ENCODE measurements around the gene PIK3AP1. TPM values are rescaled to one million over a fixed set of nuclear protein-coding genes. Genes with fewer than 3 reads are reported as not detected.
A peak's percentile ranks its signal among the peaks of the same experiment; 100 is the strongest.
"Not testable (repeated sequence)": the region's sequence is repeated elsewhere in the genome, so short reads cannot be mapped to it uniquely, and the experiment has no call there.

PIK3AP1 gene
- total RNA-seq, 1 donor from 2014 or later, result 6.7 TPM

- H4K20me1 ChIP-seq (ENCODE audit: insufficient read depth, low read length), result no peaks in the 10 kb centered on the region
- peak overlapping the region; percentile 17 for H2AFZ ChIP-seq (ENCODE audit: low read depth, low read length)
- FAIRE-seq (no peak), DNase-seq (ENCODE audit: low read depth) (peak; percentile 26)
- no peak overlapping the region for H3K27ac ChIP-seq (ENCODE audit: low read depth, low read length)
- H3K9ac ChIP-seq (ENCODE audit: low read length), result no peak overlapping the region
- no peaks in the 10 kb centered on the region for H3K27me3 ChIP-seq (ENCODE audit: insufficient read depth, low read length)
- no peak overlapping the region for H3K27ac Mint-ChIP-seq (ENCODE audit: unreplicated experiment)
- no peaks in the 10 kb centered on the region for H3K79me2 ChIP-seq (ENCODE audit: insufficient read depth, low read length)
- H3K4me2 ChIP-seq (ENCODE audit: low read length), result no peak overlapping the region
- H3K4me3 ChIP-seq (ENCODE audit: insufficient read depth, low read depth, low read length), result no peak overlapping the region
- peaks cover 5% of the 10 kb centered on the region for H3K27me3 Mint-ChIP-seq (ENCODE audit: low read depth, unreplicated experiment)
- H3K36me3 Mint-ChIP-seq (ENCODE audit: low read depth, unreplicated experiment), result no peaks in the 10 kb centered on the region
- H3K9me3 Mint-ChIP-seq (ENCODE audit: unreplicated experiment), result no peaks in the 10 kb centered on the region
- no peaks in the 10 kb centered on the region for H3K4me1 Mint-ChIP-seq (ENCODE audit: low read depth, unreplicated experiment)
- no peaks in the 10 kb centered on the region for H3K4me1 ChIP-seq (ENCODE audit: insufficient read depth, low read length)
- no peak overlapping the region for H3K4me3 Mint-ChIP-seq (ENCODE audit: unreplicated experiment)
- no peaks in the 10 kb centered on the region for H3K9me3 ChIP-seq (ENCODE audit: insufficient read depth, low read depth, low read length)
- H3K36me3 ChIP-seq (ENCODE audit: insufficient read depth, low read length), result no peaks in the 10 kb centered on the region
- TF ChIP-seq EZH2 (IDR thresholded peaks at IDR 0.05; ENCODE audit: insufficient read depth, low read length), result no peak
- peak; percentile 26 for TF ChIP-seq CTCF (IDR thresholded peaks at IDR 0.05; ENCODE audit: insufficient read depth, low read depth, low read length)
Measured at GRCh38 chr10:96743988-96744585, 23.8 kb upstream of the PIK3AP1 start.

- not testable (repeated sequence) for H3K36me3 Mint-ChIP-seq (ENCODE audit: low read depth, unreplicated experiment); H3K4me2 ChIP-seq (ENCODE audit: low read length); H3K9ac ChIP-seq (ENCODE audit: low read length); H3K27ac Mint-ChIP-seq (ENCODE audit: unreplicated experiment); H3K36me3 ChIP-seq (ENCODE audit: insufficient read depth, low read length); H4K20me1 ChIP-seq (ENCODE audit: insufficient read depth, low read length); H3K9me3 Mint-ChIP-seq (ENCODE audit: unreplicated experiment); H3K4me1 ChIP-seq (ENCODE audit: insufficient read depth, low read length); FAIRE-seq; H3K79me2 ChIP-seq (ENCODE audit: insufficient read depth, low read length); H3K9me3 ChIP-seq (ENCODE audit: insufficient read depth, low read depth, low read length); H3K27ac ChIP-seq (ENCODE audit: low read depth, low read length); DNase-seq (ENCODE audit: low read depth); H3K4me1 Mint-ChIP-seq (ENCODE audit: low read depth, unreplicated experiment); H2AFZ ChIP-seq (ENCODE audit: low read depth, low read length); H3K27me3 ChIP-seq (ENCODE audit: insufficient read depth, low read length); H3K27me3 Mint-ChIP-seq (ENCODE audit: low read depth, unreplicated experiment); H3K4me3 Mint-ChIP-seq (ENCODE audit: unreplicated experiment); H3K4me3 ChIP-seq (ENCODE audit: insufficient read depth, low read depth, low read length)
Measured at GRCh38 chr10:96741557-96741956, 21.2 kb upstream of the PIK3AP1 start.

DNA sequence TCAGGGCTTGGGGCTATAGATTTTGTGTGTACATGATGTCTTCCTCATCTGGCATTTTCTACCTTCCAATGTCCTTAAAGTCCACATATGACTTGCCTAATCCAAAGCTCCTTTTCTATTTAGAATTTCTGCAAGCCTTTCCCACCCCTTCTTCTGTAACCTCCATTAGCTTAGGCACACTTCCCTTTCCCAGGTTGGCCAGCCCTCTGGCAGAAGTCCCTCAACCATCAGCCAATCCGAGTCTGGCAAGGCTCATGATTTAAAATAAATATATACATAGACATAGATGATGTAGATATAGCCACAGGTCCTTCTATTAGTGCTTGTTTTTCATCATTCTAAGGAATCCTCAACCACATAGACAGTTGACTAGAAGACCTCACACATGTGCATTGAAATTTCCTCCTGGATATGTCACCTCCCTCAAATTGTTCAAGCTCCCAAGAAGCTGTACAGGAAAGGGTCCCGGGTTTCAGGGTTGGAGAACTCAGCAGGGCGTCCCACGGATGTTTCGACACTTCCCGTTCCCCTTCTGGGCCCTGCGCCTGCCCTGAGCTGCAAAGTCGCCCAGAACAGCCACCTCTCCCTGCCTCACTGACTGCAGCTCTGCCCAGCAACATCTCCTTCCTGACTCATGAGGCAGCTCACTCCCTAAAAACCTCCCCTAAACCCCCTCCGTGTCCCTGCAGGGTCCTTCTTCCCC is 20.4 kb upstream of the PIK3AP1 start:
- Histone ChIP-seq H2AFZ (ENCODE audit: low read depth, low read length) (no peak overlapping the region), H3K9me3 (ENCODE audit: insufficient read depth, low read depth, low read length) (no peaks in the 10 kb centered on the region), H3K27ac (ENCODE audit: low read depth, low read length) (no peak overlapping the region), H3K4me1 (ENCODE audit: insufficient read depth, low read length) (no peaks in the 10 kb centered on the region), H3K9ac (ENCODE audit: low read length) (no peak overlapping the region), H3K4me3 (ENCODE audit: insufficient read depth, low read depth, low read length) (no peak overlapping the region), H4K20me1 (ENCODE audit: insufficient read depth, low read length) (no peaks in the 10 kb centered on the region), H3K79me2 (ENCODE audit: insufficient read depth, low read length) (no peaks in the 10 kb centered on the region), H3K36me3 (ENCODE audit: insufficient read depth, low read length) (no peaks in the 10 kb centered on the region), H3K4me2 (ENCODE audit: low read length) (no peak overlapping the region), H3K27me3 (ENCODE audit: insufficient read depth, low read length) (no peaks in the 10 kb centered on the region)
- FAIRE-seq (no peak), DNase-seq (ENCODE audit: low read depth) (no peak)
- no peaks in the 10 kb centered on the region for H3K9me3 Mint-ChIP-seq (ENCODE audit: unreplicated experiment)
- no peaks in the 10 kb centered on the region for H3K4me1 Mint-ChIP-seq (ENCODE audit: low read depth, unreplicated experiment)
- no peak overlapping the region for H3K27ac Mint-ChIP-seq (ENCODE audit: unreplicated experiment)
- no peaks in the 10 kb centered on the region for H3K36me3 Mint-ChIP-seq (ENCODE audit: low read depth, unreplicated experiment)
- peaks cover 5% of the 10 kb centered on the region for H3K27me3 Mint-ChIP-seq (ENCODE audit: low read depth, unreplicated experiment)
- no peak overlapping the region for H3K4me3 Mint-ChIP-seq (ENCODE audit: unreplicated experiment)
- TF ChIP-seq EZH2 (IDR thresholded peaks at IDR 0.05; ENCODE audit: insufficient read depth, low read length) (no peak), CTCF (IDR thresholded peaks at IDR 0.05; ENCODE audit: insufficient read depth, low read depth, low read length) (no peak)

Measured in astrocyte (in vitro differentiated cells and primary cell).